Measurements from ENCODE around the gene CBX4.

The CBX4 gene

GRCh38 chr17:79785900-79786810 is 53.1 kb downstream of the CBX4 start:
- DNase-seq, result no peak

DNA sequence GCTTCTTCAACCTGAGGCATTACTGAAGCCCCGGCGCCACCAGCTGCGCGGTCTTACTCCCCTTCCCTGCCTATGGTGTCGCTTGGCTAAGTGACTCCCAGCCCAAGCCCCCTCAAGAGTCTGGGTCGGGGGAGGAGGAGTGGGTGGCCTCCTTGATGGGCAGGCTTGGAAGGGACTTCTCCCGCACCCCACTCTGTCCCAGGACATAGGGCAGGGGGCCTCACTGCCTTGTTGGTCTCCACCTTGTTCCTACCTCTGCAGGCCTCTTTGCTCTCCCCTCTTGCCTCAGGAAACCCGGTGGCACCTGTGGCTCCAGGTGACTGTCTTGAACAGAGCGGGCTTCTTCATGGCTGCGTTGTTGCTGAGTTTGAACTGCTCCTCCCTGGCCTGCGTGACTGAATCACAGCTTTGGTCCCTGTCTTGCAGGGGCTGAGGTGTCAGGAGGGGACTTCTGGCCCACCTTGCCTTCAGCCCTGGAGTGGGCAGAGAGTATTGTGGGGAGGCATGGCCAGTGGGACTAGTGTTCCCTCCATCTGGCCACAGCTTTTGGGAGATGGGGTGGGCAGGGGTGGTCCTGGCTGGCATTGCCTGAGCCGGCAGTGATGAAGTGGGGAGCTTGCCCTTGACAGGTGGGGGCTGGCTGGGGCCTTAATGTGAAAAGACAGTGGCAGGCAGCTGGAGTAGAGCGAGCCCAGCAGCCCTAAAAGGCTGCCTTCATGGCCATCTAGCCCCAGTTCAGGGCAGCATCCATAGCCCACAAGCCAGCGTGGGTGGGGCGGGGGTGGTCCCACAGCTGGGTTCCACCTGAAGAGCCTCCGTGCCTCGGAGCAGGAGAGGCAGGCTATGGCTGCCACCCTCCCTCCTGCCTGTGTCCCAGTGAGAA is 54.0 kb downstream of the CBX4 start:
- no peak for DNase-seq

- no peak for DNase-seq
Measured at GRCh38 chr17:79784353-79785016, 54.8 kb downstream of the CBX4 start.

DNA sequence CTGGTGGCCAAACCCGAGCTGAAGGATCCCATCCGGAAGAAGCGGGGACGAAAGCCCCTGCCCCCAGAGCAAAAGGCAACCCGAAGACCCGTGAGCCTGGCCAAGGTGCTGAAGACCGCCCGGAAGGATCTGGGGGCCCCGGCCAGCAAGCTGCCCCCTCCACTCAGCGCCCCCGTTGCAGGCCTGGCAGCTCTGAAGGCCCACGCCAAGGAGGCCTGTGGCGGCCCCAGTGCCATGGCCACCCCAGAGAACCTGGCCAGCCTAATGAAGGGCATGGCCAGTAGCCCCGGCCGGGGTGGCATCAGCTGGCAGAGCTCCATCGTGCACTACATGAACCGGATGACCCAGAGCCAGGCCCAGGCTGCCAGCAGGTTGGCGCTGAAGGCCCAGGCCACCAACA is 55.3 kb downstream of the CBX4 start:
- DNase-seq, result no peak
